Cortex of kidney (tissue), 1 donor: ENCODE results near the gene NIPA2.

Experiments used
- DNase-seq: peaks from one replicate; lab custom pipeline; 2025; lab: John Stamatoyannopoulos, UW

Gene NIPA2

GRCh38 chr15:22902981-22903380 lies 64.5 kb downstream of the NIPA2 start:
- DNase-seq = no peak

- no peak for DNase-seq
These were observed 65.0 kb downstream of the NIPA2 start for GRCh38 chr15:22903427-22903826.

DNA sequence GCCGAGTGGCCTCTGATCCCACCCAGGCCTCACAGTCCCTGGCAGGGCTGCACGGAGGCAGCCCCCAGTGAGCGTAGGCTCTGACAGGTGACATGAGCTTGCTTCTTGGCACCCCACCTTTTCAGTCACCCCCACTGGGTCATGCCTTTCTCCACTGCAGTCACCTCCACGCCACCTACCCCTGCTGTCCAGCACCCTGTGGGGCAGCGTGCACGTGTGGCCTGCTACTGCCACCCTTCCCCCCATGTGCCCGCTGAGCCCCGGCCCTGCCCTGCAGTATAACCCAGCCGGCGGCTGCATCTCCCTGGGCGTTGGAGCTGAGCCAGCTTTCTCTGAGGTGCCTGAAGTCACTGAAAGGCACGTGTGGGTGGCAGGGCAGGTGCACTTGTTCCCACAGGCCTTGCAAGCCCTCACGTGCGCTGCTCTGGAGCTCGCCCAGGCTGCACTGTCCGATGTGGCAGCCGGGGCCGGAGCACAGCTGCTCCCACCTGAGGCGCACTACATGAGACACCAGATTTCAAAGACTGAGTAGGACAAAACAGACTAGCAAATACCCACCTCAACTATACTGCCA lies 65.6 kb downstream of the NIPA2 start:
- no peak for DNase-seq

- DNase-seq = no peak
These were observed 66.3 kb downstream of the NIPA2 start for GRCh38 chr15:22904736-22905135.

- DNase-seq = no peak
These were observed 68.9 kb downstream of the NIPA2 start for GRCh38 chr15:22907161-22907950.

DNA sequence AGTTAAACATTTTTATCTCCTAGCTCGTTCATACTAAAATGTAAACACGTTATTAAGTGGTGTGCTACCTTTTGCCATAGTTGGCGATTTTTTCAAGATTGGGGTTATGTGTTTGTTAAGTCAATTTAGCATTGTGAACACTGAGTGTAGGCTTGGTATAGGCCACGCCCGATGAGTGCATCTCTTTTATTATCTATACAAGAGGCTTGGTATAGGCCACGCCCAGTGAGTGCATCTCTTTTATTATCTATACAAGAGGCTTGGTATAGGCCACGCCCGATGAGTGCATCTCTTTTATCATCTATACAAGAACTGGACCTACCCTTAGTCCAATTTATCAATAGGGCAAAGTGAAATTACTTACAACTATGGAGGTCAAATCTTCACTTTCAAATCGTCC lies 70.4 kb downstream of the NIPA2 start:
- DNase-seq = no peak

- no peak for DNase-seq
These were observed 72.8 kb downstream of the NIPA2 start for GRCh38 chr15:22911306-22911705.

- DNase-seq = no peak
These were observed 73.8 kb downstream of the NIPA2 start for GRCh38 chr15:22912256-22912655.

DNA sequence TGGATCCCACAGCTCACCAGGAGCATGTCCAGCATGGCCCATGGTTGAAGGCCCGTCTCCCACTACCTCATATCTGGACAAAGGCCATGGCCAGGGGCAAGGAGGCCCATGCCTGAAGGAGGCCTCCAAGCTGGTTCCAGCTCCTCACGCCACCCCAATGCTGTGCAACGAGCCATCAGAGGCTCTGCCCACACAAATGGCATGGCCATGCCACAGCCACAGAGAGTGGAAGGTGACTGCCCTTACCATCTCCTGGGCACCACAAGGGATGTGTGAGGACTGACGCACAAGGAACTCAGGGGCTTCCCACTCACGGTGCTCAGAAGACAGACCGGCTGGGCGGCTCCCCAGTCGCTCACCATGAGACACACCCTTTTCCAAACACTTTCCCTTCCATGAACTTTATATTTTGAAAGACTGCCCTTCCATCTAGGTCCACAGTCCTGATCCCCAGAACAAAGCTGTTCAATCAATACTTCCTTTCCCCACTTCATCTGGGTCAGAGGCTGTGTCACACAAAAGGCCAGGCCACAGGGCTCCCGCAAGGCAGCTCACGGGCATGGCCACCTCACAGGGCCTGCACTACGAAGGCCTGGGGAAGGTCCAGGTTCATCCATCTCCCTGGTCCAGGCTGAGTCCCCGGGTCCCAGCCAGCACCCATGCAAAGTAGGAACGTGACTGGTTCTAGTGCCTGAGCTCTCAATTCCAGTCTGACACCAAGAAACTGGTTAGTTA lies 75.3 kb downstream of the NIPA2 start:
- DNase-seq = no peak

GRCh38 chr15:22915866-22916515 lies 77.5 kb downstream of the NIPA2 start:
- DNase-seq = no peak

GRCh38 chr15:22916606-22917350 lies 78.3 kb downstream of the NIPA2 start:
- DNase-seq = no peak

GRCh38 chr15:22917556-22917955 lies 79.1 kb downstream of the NIPA2 start:
- DNase-seq = no peak
